Neutrophil (primary cell): ENCODE results near the gene KCTD15.

Experiments used
- H3K27ac ChIP-seq: fragments of 200-600 bp; sonication (generic); 2 replicates; pipeline ENCODE4 v1.5.1; 2016; ENCODE audit warnings: mild to moderate bottlenecking, moderate library complexity
- H3K27me3 ChIP-seq: fragments of 200-600 bp; sonication (generic); 2 replicates; pipeline ENCODE4 v1.6.0; 2016; ENCODE audit warnings: mild to moderate bottlenecking
- H3K36me3 ChIP-seq: fragments of 200-600 bp; sonication (generic); 2 replicates; pipeline ENCODE4 v1.5.1; 2017
- H3K4me1 ChIP-seq, 2 experiments: fragments of 200-600 bp in 1 of 2; sonication (generic) in 1 of 2; 1 replicate in 1 of 2; 2 replicates in 1 of 2; pipeline versions ENCODE4 v1.5.1 to v1.6.1; 2013 to 2016; ENCODE audit warnings: low read depth in 1 of 2, low read length in 1 of 2, mild to moderate bottlenecking in 1 of 2, moderate library complexity in 1 of 2; ENCODE audit not compliant: control insufficient read depth in 1 of 2, insufficient read depth in 1 of 2
- H3K4me3 ChIP-seq, 2 experiments: fragments of 200-600 bp in 1 of 2; sonication (generic) in 1 of 2; 1 replicate in 1 of 2; 2 replicates in 1 of 2; pipeline ENCODE4 v1.5.1; 2013 to 2016; ENCODE audit warnings: low read depth in 1 of 2, low read length in 1 of 2, mild to moderate bottlenecking in 1 of 2, moderate library complexity in 1 of 2
- H3K9me3 ChIP-seq: fragments of 200-600 bp; sonication (generic); 2 replicates; pipeline ENCODE4 v1.5.1; 2016
- TF ChIP-seq, protein P1 (sequence below): fragments of 200-600 bp; sonication (generic); IDR thresholded peaks from 2 replicates; pipeline ENCODE4 v1.5.1; 2016; ENCODE audit warnings: antibody characterized with exemption

The KCTD15 gene

DNA sequence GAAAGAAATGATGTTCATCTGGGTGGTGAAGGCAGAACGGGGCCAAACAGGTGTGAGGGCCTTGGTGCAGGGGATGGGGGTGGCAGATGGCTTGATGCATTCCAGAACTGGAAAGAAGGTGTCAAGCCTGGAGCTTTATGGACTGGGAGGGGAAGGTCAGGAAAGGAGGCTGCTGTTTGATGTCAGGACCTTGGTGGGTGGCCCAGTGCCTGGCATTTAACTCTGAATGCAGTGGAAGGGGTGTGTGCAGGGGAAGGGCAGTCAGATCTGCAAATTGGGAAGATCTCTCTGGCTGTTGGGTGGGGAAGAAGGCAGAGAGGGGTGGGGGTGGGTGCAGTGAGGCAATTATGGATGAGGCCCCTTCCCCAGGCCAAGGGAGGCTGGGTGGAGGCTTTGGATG is 11.7 kb downstream of the KCTD15 start:
- H3K27me3 ChIP-seq = no peaks in the 10 kb centered on the region
- H3K4me1 ChIP-seq = no peaks in the 10 kb centered on the region
- no peaks in the 10 kb centered on the region for H3K36me3 ChIP-seq
- H3K27ac ChIP-seq = no peak overlapping the region
- H3K4me3 ChIP-seq = no peak overlapping the region
- TF ChIP-seq, protein P1, sequence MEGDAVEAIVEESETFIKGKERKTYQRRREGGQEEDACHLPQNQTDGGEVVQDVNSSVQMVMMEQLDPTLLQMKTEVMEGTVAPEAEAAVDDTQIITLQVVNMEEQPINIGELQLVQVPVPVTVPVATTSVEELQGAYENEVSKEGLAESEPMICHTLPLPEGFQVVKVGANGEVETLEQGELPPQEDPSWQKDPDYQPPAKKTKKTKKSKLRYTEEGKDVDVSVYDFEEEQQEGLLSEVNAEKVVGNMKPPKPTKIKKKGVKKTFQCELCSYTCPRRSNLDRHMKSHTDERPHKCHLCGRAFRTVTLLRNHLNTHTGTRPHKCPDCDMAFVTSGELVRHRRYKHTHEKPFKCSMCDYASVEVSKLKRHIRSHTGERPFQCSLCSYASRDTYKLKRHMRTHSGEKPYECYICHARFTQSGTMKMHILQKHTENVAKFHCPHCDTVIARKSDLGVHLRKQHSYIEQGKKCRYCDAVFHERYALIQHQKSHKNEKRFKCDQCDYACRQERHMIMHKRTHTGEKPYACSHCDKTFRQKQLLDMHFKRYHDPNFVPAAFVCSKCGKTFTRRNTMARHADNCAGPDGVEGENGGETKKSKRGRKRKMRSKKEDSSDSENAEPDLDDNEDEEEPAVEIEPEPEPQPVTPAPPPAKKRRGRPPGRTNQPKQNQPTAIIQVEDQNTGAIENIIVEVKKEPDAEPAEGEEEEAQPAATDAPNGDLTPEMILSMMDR = no peak
- no peaks in the 10 kb centered on the region for H3K9me3 ChIP-seq

DNA sequence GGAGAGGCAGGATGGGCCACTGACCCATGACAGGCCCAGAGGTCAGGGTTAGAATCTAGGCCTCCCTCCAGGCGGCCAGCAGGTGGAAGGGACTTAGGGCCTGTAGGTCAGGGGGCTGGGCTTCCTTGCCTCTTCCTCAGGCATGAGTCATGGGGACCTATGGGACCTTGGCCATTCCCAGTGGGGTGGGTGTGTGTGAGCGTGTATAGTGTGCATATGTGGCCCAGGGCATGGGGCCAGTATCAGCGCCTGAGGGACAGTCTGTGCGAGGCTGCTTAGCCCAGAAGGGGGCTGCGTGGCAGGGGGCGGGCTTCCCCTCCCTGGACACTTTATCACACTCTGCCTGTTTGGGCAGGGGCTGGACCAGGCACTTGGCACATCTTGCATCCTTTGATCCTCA is 13.3 kb downstream of the KCTD15 start:
- TF ChIP-seq, protein P1 = no peak
- Histone ChIP-seq H3K9me3 (no peaks in the 10 kb centered on the region), H3K4me1 (no peaks in the 10 kb centered on the region), H3K27ac (no peak overlapping the region), H3K4me3 (no peak overlapping the region), H3K36me3 (no peaks in the 10 kb centered on the region), H3K27me3 (no peaks in the 10 kb centered on the region)

DNA sequence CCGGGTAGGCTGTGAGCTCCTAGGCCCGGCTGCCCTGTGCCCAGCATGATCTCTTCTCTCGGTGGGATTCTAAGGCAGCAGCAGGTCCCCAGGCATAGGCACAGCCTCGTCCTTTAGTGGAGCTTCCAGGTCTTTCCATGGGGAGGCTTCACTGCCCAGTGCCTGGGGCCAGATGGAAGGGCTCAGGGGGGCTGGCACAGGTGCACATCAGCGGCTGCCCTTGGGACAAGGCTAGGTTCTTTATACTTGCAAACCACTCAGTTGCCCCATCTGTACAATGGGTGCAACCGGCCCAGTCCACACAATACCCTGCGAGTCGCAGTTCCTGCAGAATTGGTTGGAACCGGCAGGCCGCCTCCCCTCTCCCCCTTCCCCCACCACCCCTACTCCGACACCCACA is 14.2 kb downstream of the KCTD15 start:
- Histone ChIP-seq H3K36me3 (no peaks in the 10 kb centered on the region), H3K9me3 (no peaks in the 10 kb centered on the region), H3K27ac (no peak overlapping the region), H3K27me3 (no peaks in the 10 kb centered on the region), H3K4me1 (no peaks in the 10 kb centered on the region), H3K4me3 (no peak overlapping the region)
- TF ChIP-seq, protein P1 = no peak

DNA sequence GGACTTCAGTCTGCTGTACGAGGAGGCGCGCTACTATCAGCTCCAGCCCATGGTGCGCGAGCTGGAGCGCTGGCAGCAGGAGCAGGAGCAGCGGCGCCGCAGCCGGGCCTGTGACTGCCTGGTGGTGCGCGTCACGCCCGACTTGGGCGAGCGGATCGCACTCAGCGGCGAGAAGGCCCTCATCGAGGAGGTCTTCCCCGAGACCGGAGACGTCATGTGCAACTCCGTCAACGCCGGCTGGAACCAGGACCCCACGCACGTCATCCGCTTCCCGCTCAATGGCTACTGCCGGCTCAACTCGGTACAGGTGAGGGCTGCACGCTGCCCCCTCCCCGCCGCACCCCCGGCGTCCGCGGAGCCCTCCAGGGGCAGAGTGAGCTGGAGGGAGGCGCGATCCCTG is 14.6 kb downstream of the KCTD15 start:
- Histone ChIP-seq H3K27ac (no peak overlapping the region), H3K4me1 (peaks cover 0 to 3% of the 10 kb centered on the region in 2 experiments), H3K4me3 (no peak overlapping the region), H3K36me3 (no peaks in the 10 kb centered on the region), H3K27me3 (no peaks in the 10 kb centered on the region), H3K9me3 (no peaks in the 10 kb centered on the region)
- TF ChIP-seq, protein P1 = no peak

DNA sequence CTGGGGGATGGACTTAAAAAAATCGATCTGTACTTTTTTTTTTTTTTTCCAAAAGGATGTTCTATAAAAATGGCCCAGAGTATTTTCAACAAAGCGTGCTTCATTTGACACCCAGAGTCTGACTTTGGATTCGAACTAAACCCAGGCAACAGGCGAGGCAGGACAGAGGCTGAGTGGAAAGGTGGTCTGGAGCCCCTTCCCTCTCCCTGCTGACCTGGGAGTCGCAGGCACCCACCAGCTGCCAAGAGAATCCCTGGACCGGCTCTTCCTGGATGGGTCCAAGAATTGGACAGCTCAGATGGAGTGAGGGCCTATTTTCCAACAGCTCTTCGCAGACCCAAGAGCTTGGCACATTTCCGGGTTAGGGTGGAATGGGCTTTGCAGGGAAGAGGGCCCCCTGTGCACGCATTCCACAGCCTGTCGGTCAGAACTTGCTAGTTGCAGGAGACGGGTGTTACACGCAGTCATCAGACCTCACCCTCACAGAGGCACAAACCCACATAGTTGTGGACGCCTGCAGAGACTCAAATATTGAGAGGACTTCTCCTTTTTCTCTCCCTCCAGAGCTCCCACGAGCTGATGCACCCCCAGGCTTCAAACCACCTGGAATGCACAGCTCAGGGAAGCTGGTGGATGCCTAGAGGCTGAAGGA is 15.2 kb downstream of the KCTD15 start:
- H3K4me3 ChIP-seq = no peak overlapping the region
- H3K27me3 ChIP-seq = no peaks in the 10 kb centered on the region
- TF ChIP-seq, protein P1 = no peak
- no peaks in the 10 kb centered on the region for H3K36me3 ChIP-seq
- H3K27ac ChIP-seq = no peak overlapping the region
- H3K9me3 ChIP-seq = no peaks in the 10 kb centered on the region
- peaks cover 5 to 7% of the 10 kb centered on the region in 2 experiments for H3K4me1 ChIP-seq
